Measurements from ENCODE around the gene PTPRG. TPM values are rescaled to one million over a fixed set of nuclear protein-coding genes. Genes with fewer than 3 reads are reported as not detected.
"Not testable (repeated sequence)": the region's sequence is repeated elsewhere in the genome, so short reads cannot be mapped to it uniquely, and the experiment has no call there.

PTPRG gene
- total RNA-seq, 1 donor: 148 TPM

GRCh38 chr3:61812517-61812916, 251.1 kb downstream of the PTPRG start:
- Histone ChIP-seq H3K27ac (ENCODE audit: low read depth, low read length) (no peak overlapping the region), H2AFZ (ENCODE audit: low read length) (no peak overlapping the region), H4K20me1 (ENCODE audit: insufficient read depth, low read length) (peaks cover 10% of the 10 kb centered on the region), H3K36me3 (ENCODE audit: insufficient read depth, low read length) (no peaks in the 10 kb centered on the region), H3K27me3 (ENCODE audit: insufficient read depth, low read length) (no peaks in the 10 kb centered on the region), H3K4me1 (ENCODE audit: insufficient read depth, low read length) (peaks cover 12% of the 10 kb centered on the region), H3K4me2 (ENCODE audit: insufficient read depth, low read length) (no peak overlapping the region), H3K79me2 (ENCODE audit: insufficient read depth, low read length) (peaks cover 15% of the 10 kb centered on the region), H3K4me3 (ENCODE audit: insufficient read depth, low read length) (no peak overlapping the region), H3K9me3 (ENCODE audit: low read depth, low read length) (no peaks in the 10 kb centered on the region)
- TF ChIP-seq CTCF (IDR thresholded peaks at IDR 0.05; ENCODE audit: extremely low read depth, low read depth, low read length): no peak
- no peak for DNase-seq (ENCODE audit: insufficient read length, low spot score, missing footprints)

- DNase-seq (ENCODE audit: insufficient read length, low spot score, missing footprints): no peak
- no peak for TF ChIP-seq CTCF (IDR thresholded peaks at IDR 0.05; ENCODE audit: extremely low read depth, low read depth, low read length)
- no peak overlapping the region for H3K27ac ChIP-seq (ENCODE audit: low read depth, low read length)
Measured at GRCh38 chr3:61813636-61814035, 252.3 kb downstream of the PTPRG start.

GRCh38 chr3:61814674-61815073, 253.3 kb downstream of the PTPRG start:
- Histone ChIP-seq H3K4me1 (ENCODE audit: insufficient read depth, low read length) (peaks cover 7% of the 10 kb centered on the region), H3K36me3 (ENCODE audit: insufficient read depth, low read length) (no peaks in the 10 kb centered on the region), H3K4me2 (ENCODE audit: insufficient read depth, low read length) (no peak overlapping the region), H3K79me2 (ENCODE audit: insufficient read depth, low read length) (peaks cover 22% of the 10 kb centered on the region), H3K9me3 (ENCODE audit: low read depth, low read length) (no peaks in the 10 kb centered on the region), H2AFZ (ENCODE audit: low read length) (no peak overlapping the region), H3K27ac (ENCODE audit: low read depth, low read length) (no peak overlapping the region), H3K27me3 (ENCODE audit: insufficient read depth, low read length) (no peaks in the 10 kb centered on the region), H3K4me3 (ENCODE audit: insufficient read depth, low read length) (no peak overlapping the region), H4K20me1 (ENCODE audit: insufficient read depth, low read length) (peaks cover 10% of the 10 kb centered on the region)
- no peak for TF ChIP-seq CTCF (IDR thresholded peaks at IDR 0.05; ENCODE audit: extremely low read depth, low read depth, low read length)
- no peak for DNase-seq (ENCODE audit: insufficient read length, low spot score, missing footprints)

More at GRCh38 chr3:61813636-61814035, 252.3 kb downstream of the PTPRG start:
- Histone ChIP-seq H3K9me3 (ENCODE audit: low read depth, low read length) (no peaks in the 10 kb centered on the region), H3K79me2 (ENCODE audit: insufficient read depth, low read length) (peaks cover 17% of the 10 kb centered on the region), H3K4me3 (ENCODE audit: insufficient read depth, low read length) (no peak overlapping the region), H2AFZ (ENCODE audit: low read length) (no peak overlapping the region), H3K36me3 (ENCODE audit: insufficient read depth, low read length) (no peaks in the 10 kb centered on the region), H3K4me1 (ENCODE audit: insufficient read depth, low read length) (peaks cover 4% of the 10 kb centered on the region), H3K27me3 (ENCODE audit: insufficient read depth, low read length) (no peaks in the 10 kb centered on the region), H3K4me2 (ENCODE audit: insufficient read depth, low read length) (no peak overlapping the region), H4K20me1 (ENCODE audit: insufficient read depth, low read length) (peaks cover 10% of the 10 kb centered on the region)

- not testable (repeated sequence) for H3K27me3 ChIP-seq (ENCODE audit: insufficient read depth, low read length); H4K20me1 ChIP-seq (ENCODE audit: insufficient read depth, low read length); H3K9me3 ChIP-seq (ENCODE audit: low read depth, low read length); H3K27ac ChIP-seq (ENCODE audit: low read depth, low read length); H3K4me2 ChIP-seq (ENCODE audit: insufficient read depth, low read length); H3K36me3 ChIP-seq (ENCODE audit: insufficient read depth, low read length); DNase-seq (ENCODE audit: insufficient read length, low spot score, missing footprints); H3K4me3 ChIP-seq (ENCODE audit: insufficient read depth, low read length); H2AFZ ChIP-seq (ENCODE audit: low read length)
- peaks cover 16% of the 10 kb centered on the region for H3K4me1 ChIP-seq (ENCODE audit: insufficient read depth, low read length)
- peaks cover 18% of the 10 kb centered on the region for H3K79me2 ChIP-seq (ENCODE audit: insufficient read depth, low read length)
Measured at GRCh38 chr3:61816304-61816703, 254.9 kb downstream of the PTPRG start.

All from osteoblast (primary cell).